ENCODE results near the gene WDR59. TPM values are rescaled to one million over a fixed set of nuclear protein-coding genes. Genes with fewer than 3 reads are reported as not detected.

Gene WDR59
- total RNA-seq, 1 donor from 2014 or later = 16.3 TPM

DNA sequence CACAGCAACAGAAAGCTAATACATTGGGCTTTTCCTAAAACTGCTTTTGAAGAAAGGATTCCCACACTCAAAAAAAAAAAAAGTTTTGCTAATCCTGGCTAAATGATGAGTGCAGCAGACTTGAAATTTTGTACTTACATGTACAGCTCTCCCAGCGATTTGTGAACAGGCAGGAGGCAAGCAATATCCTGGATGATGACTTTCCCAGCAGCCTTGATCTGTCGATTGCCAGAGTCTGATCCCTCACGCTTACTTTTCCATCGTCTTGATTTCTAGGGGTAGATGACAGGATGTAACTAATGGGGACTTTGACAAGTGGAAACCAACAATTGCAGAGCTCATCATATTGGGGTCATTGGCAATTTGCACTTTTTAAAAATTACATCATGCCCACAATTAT, 91.4 kb downstream of the WDR59 start:
- TF ChIP-seq CTCF (conservative IDR thresholded peaks at IDR 0.05; ENCODE audit: low read depth, low read length) = no peak
- no peak for DNase-seq (ENCODE audit: low read depth)
- H3K4me3 ChIP-seq (ENCODE audit: low read depth, low read length) = no peak overlapping the region

- H3K4me3 ChIP-seq (ENCODE audit: low read depth, low read length) = no peak overlapping the region
- no peak for TF ChIP-seq CTCF (conservative IDR thresholded peaks at IDR 0.05; ENCODE audit: low read depth, low read length)
- no peak for DNase-seq (ENCODE audit: low read depth)
These were observed 92.1 kb downstream of the WDR59 start for GRCh38 chr16:74892574-74893461.

- no peak overlapping the region for H3K4me3 ChIP-seq (ENCODE audit: low read depth, low read length)
- no peak for TF ChIP-seq CTCF (conservative IDR thresholded peaks at IDR 0.05; ENCODE audit: low read depth, low read length)
- DNase-seq (ENCODE audit: low read depth) = no peak
These were observed 96.0 kb downstream of the WDR59 start for GRCh38 chr16:74888888-74889287.

DNA sequence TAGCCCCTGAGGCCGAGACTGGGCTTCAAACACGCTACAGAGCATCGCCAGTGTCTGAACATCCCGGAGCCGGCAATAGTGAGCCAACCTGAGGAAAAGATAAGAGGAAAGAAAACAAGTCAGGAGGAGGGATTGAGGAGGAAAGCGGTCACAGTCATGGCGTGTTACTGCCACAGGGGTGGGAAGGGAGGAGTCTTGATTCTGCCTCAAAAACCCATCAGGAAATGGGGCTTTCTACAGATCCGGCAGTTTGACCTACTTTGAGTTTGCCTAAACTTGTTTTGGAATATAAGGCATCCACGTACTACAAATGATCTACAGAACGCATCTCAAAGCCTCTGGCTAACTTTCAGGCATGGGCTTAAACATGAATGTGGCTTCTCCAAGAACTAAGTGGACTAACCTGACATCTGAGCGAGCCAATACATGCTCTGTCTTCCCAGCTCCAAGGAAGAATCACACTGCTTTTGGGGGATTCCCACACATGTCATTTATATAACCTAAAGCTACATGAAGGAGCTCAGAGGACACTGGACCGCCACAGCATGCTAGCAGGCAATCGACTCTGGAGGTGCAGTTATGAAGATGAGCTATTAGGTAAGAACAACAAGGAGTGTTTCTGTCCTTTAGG, 96.6 kb downstream of the WDR59 start:
- no peak for DNase-seq (ENCODE audit: low read depth)
- H3K4me3 ChIP-seq (ENCODE audit: low read depth, low read length) = no peak overlapping the region
- no peak for TF ChIP-seq CTCF (conservative IDR thresholded peaks at IDR 0.05; ENCODE audit: low read depth, low read length)

DNA sequence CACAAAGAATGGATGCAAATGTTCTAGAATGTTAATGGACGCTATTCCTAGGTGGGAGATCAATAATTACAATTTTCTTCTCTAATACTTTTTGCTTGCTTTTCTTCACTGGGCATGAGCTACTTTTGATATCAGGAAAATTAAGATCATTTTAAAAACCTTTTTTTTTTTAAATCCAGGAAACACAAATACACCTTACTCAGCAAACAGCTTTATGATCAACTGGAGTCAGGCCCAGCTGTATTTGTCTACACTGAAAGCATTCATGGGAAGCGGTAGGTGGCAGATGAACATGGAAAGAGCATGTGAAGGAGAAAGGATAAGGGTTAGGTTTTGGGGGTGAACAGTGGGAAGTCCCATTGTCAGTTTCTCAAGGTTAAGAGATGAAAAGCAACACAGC, 97.8 kb downstream of the WDR59 start:
- no peak for DNase-seq (ENCODE audit: low read depth)
- no peak for TF ChIP-seq CTCF (conservative IDR thresholded peaks at IDR 0.05; ENCODE audit: low read depth, low read length)
- H3K4me3 ChIP-seq (ENCODE audit: low read depth, low read length) = no peak overlapping the region

DNA sequence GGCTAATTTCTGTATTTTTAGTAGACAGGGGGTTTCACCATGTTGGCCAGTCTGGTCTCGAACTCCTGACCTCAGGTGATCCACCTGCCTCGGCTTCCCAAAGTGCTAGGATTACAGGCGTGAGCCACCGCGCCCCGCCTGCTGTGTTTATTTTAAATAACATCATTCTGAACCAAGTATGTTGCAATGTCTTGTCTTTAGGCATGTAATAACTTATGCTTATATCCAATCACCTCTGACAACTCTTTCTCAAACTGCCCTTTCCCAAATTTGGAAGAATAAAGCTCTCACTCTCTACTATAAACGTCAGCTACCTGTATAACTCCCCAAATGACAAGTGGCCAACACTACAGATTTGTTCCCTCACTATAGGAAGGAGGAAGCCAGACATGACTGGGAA, 107.2 kb downstream of the WDR59 start:
- no peak for TF ChIP-seq CTCF (conservative IDR thresholded peaks at IDR 0.05; ENCODE audit: low read depth, low read length)
- no peak overlapping the region for H3K4me3 ChIP-seq (ENCODE audit: low read depth, low read length)
- no peak for DNase-seq (ENCODE audit: low read depth)
